COR-L47 (cell line): ENCODE measurements around the gene CD96.
A peak's percentile ranks its signal among the peaks of the same experiment; 100 is the strongest.
"Not testable (repeated sequence)": the region's sequence is repeated elsewhere in the genome, so short reads cannot be mapped to it uniquely, and the experiment has no call there.

Experiments used
- DNase-seq: peaks from one replicate; lab custom pipeline; 2025; lab: John Stamatoyannopoulos, UW

The CD96 gene

DNA sequence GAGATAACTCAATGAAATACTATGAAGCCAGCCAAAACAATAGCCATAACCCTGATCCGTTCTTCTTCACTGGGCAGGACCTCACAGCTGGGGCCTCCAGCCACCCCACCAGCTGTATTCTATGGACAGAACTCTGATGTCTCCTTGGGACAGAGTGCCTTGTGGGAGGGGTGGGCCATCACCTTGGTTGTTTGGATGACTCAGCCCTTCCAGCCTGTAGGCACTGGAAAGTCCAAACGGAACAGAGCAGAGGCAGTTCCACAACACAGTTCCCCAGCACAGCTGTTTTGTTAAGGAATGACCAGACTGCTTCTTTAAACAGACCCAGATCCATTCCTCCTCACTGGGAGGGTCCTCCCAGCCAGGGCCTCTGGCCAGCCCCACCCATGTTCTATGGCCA is 85.1 kb downstream of the CD96 start:
- DNase-seq = no peak

- DNase-seq = not testable (repeated sequence)
Measured at GRCh38 chr3:111629018-111629417, 87.0 kb downstream of the CD96 start.

DNA sequence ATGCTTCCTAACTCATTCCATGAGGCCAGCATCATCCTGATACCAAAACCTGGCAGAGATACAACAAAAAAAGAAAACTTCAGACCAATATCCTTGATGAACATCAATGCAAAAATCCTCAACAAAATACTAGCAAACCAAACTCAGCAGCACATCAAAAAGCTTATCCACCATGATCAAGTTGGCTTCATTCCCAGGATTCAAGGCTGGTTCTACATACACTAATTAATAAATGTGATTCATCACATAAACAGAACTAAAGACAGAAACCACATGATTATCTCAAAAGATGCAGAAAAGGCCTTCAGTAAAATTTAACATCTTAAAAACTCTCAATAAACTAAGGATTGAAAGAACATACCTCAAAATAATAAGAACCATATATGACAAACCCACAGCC is 88.6 kb downstream of the CD96 start:
- DNase-seq = not testable (repeated sequence)

DNA sequence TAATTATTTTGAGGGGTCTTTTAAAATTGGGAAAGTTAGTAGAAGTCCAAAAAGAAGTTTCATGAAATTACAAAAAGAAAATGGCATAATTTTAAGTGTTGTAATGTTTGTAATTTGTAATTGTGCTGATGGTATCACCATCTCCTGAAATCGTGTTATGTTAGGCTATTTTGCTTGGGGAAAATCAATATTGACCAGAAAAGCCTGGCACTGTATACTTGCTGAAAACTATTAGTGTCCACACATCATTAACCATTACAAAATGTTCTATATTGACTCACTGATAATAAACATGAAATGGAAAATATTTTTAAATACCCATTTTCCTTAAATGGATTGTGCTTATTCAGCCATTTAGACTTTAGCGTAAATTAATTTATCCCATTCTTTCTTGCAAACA is 93.4 kb downstream of the CD96 start:
- no peak for DNase-seq

DNA sequence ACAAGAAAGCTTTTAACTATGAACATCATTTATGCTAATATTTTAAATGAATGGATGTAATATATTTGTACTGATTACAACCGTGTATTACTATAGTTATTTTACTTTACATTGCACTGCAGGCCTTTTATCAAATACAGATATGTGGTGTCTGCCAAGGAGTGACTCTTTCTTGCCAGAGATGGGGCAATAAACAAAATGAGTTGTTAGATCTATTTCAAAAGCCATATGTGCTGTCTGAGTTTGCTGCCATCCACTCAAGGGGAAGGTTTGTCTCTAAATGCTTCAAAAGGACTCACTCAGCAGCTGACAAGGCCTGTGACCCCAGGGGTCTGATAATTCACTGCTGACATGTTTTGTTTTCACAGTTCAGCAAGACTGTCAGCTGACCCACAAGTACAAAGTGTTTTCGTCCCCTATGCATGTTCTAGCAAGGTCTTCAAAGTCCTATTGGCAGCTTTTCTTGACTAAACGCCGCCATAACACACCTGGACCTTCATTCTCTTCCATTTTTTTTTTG is 94.4 kb downstream of the CD96 start:
- peak; percentile 43 for DNase-seq

DNA sequence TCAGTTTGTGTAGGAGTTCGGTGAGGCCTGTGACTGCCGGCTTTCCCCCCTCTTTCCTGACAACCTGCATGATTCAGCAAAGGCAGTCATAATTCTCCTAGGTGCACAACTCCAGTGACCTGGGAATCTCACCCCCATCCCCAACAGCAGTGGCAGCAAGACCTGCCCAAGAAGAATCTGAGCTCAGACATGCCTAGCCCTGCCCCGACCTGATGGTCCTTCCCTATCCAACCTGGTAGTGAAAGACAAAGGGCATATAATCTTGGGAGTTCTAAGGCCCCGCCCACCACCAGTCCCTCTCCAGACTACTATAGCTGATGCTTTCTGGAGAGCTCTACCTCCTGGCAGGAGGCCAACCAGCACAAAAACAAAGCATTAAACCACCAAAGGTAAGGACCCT is 97.3 kb downstream of the CD96 start:
- DNase-seq = no peak

DNA sequence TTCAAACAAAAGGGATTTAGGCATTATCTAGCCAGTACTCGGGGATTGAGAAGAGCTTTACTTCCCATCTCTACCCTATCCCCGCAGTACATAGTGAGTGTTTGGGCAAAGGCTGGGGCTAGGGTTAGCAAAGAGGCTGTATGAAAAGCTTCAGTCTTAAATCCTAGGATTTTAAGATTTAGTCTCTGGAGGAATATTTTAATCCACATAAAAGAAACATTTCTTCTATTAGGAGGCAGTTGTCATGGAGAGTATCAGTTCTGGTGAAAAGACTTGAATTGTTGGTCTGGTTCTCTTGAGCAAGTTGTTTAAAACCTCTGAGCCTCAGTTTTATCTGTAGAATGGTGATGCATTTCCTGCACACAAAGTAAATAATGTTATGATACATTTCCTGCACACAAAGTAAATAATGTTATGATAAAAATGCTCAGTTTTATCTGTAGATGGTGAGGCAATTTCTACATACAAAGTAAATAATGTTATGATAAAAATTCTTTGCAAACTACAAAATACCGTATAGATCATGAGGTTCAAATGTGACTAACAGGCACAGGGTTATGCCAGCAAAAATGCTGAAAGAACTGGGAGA is 107.1 kb downstream of the CD96 start:
- DNase-seq = no peak

- DNase-seq = no peak
Measured at GRCh38 chr3:111650378-111651275, 108.6 kb downstream of the CD96 start.

DNA sequence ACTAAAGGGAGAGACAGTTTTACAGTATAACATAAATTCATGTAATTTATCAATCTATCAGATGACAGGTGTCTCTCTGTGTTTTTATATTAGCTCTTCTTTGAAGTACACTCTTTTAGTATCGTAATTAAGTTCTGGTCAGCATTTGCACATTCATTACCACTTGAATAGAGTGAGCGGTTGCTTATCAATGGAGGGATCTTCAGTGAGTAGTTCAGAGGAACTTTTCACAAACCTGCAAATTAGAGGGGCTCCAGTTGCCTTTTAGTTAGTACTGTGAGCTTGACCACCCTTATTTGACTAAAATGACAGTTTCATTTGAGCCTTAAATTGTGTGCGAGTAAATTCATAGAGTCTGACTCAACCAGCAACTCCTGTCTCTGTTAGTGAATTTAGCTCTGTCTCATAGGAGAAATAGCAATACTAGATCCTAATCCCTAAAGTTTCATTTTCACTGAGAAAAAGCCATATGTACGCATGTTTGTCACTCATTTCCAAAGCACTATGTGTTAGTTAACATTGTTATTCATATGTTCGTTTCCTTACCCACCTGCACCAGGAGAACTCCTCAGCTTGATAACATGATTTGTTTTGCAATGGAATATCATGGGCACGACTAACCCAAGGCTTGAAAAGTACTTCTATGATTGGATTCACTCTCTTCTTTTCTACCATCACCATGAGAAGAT is 110.6 kb downstream of the CD96 start:
- no peak for DNase-seq

GRCh38 chr3:111653766-111654165 is 111.8 kb downstream of the CD96 start:
- DNase-seq = no peak

DNA sequence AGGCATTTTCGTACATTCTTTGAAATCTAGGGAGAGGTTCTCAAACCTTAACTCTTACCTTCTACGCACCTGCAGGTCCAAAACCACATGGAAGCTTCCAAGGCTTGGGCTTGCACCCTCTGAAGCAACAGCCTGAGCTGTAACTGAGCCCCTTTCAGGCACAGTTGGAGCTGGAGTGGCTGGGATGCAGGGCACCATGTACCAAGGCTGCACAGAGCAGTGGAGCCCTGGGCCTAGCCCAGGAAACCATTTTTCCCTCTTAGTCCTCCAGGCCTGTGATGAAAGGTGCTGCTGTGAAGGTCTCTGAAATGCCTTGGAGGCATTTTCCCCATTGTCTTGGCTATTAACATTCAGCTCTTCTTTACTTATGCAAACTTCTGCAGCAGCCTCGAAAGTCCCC is 120.0 kb downstream of the CD96 start:
- no peak for DNase-seq

- no peak for DNase-seq
Measured at GRCh38 chr3:111662907-111663306, 120.9 kb downstream of the CD96 start.

- no peak for DNase-seq
Measured at GRCh38 chr3:111666041-111666735, 124.2 kb downstream of the CD96 start.

GRCh38 chr3:111667170-111667569 is 125.2 kb downstream of the CD96 start:
- DNase-seq = no peak

GRCh38 chr3:111667621-111668239 is 125.7 kb downstream of the CD96 start:
- DNase-seq = no peak

DNA sequence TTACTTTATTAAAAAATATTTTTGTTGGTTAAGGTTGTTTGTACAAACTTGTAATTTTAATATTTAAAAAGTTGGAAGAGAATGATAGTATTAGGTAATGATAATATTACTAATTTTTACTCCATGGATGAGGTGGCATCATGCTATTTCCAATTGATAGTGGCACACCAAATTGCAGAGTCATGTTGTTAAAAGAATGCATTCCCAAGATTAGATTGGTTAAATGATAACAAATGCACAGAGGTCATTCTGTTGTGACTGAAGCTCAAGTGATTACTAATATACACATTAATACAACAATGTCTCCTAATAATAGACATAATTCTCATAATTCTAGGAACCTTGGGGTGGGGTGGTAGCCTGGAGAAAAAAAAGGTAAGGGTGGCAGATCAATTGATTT is 126.3 kb downstream of the CD96 start:
- DNase-seq = no peak

- DNase-seq = peak; percentile 77
Measured at GRCh38 chr3:111668888-111669488, 127.0 kb downstream of the CD96 start.

GRCh38 chr3:111669926-111670630 is 128.1 kb downstream of the CD96 start:
- DNase-seq = no peak

GRCh38 chr3:111672461-111672860 is 130.5 kb downstream of the CD96 start:
- DNase-seq = not testable (repeated sequence)

DNA sequence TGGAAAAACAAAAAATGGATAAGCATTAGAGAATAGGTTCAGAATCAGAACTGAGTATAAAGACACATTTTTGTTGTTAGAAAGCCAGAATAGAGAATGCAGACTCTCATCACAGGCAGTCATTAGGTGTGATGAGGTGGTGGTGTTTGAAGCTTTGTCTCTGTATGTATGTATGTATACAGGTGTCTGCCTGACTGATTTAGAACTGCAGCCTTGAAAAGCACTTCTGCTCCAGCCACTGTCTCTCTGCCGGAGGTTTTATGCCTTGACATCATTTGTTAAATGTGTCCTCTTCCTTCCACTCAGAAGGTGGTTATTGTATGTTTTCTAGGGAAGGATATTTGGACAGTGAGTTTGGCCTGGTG is 133.8 kb downstream of the CD96 start:
- DNase-seq = peak; percentile 41
